Peyer's patch (tissue), 4 donors: ENCODE results near the gene HPSE. TPM values are rescaled to one million over a fixed set of nuclear protein-coding genes. Genes with fewer than 3 reads are reported as not detected.

Experiments used
- DNase-seq, 3 donors: peaks; one replicate each; pipeline ENCODE4 v3.0.0-alpha.2; 2017 to 2019
- H3K27ac ChIP-seq, 4 donors: fragments of 200-600 bp; sonication (generic); one replicate each; pipeline ENCODE4 v1.5.1; 2016 to 2019
- H3K27me3 ChIP-seq, 2 donors: fragments of 200-600 bp; sonication (generic); one replicate each; pipeline ENCODE4 v1.5.1; 2019
- H3K36me3 ChIP-seq, 3 donors: fragments of 200-600 bp; sonication (generic); one replicate each; pipeline ENCODE4 v1.5.1; 2016 to 2019
- H3K4me1 ChIP-seq, 4 donors: fragments of 200-600 bp; sonication (generic); one replicate each; pipeline ENCODE4 v1.5.1; 2016 to 2019
- H3K4me3 ChIP-seq, 4 donors: fragments of 200-600 bp; sonication (generic); 1 replicate in 3 of 4; 2 replicates in 1 of 4; pipeline ENCODE4 v1.5.1; 2016 to 2019; ENCODE audit warnings: mild to moderate bottlenecking in 1 of 4
- H3K9me3 ChIP-seq, 4 donors: fragments of 200-600 bp; sonication (generic); one replicate each; pipeline ENCODE4 v1.5.1; 2016 to 2019; ENCODE audit warnings: mild to moderate bottlenecking in 1 of 4
- CTCF ChIP-seq, 6 experiments: fragments of 450-650 bp in 4 of 6; fragments of 200-600 bp in 2 of 6; sonication (generic) in 1 of 6; IDR thresholded peaks; one replicate each; pipeline ENCODE4 v1.5.1; 2017 to 2019; ENCODE audit warnings: antibody characterized with exemption in 6 of 6, mild to moderate bottlenecking in 3 of 6, moderate library complexity in 1 of 6
- POLR2A ChIP-seq, 2 donors: fragments of 450-650 bp; IDR thresholded peaks; one replicate each; pipeline ENCODE4 v1.5.1; 2017; ENCODE audit warnings: antibody characterized with exemption in 2 of 2, mild to moderate bottlenecking in 2 of 2, moderate library complexity in 2 of 2
- total RNA-seq, 4 donors: library from RNA; depleted of rRNA; stranded (reverse); fragments of >200 nt; gene quantifications; one replicate each; pipeline ENCODE4 v1.1.0, GENCODE V29; 2016

The HPSE gene
- total RNA-seq, 4 donors from 2014 or later: 0.83 to 3.9 (median 2.3) TPM

GRCh38 chr4:83371936-83372335, 37.3 kb upstream of the HPSE start:
- Histone ChIP-seq H3K9me3 (no peaks in the 10 kb centered on the region), H3K27me3 (no peaks in the 10 kb centered on the region), H3K27ac (no peak overlapping the region), H3K4me1 (no peaks in the 10 kb centered on the region), H3K36me3 (no peaks in the 10 kb centered on the region), H3K4me3 (no peak overlapping the region)
- TF ChIP-seq POLR2A (IDR thresholded peaks at IDR 0.05) (no peak), CTCF (IDR thresholded peaks at IDR 0.05) (no peak)
- no peak for DNase-seq

DNA sequence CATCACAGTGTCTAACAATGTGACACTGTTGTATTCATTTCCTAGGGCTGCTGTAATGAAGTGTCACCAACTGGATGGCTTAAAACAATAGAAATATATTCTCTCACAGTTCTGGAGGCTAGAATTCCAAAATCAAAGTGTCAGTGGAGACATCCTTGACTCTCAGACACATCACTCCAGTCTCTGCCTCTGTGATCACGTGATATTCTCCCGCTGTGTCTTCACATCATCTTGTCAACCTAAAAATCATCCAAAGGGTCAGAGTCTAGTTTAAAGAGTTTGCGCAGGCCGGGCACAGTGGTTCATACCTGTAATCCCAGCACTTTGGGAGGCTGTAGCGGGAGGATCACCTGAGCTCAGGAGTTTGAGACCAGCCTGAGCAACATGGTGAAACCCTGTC, 36.6 kb upstream of the HPSE start:
- TF ChIP-seq CTCF (IDR thresholded peaks at IDR 0.05): no peak
- Histone ChIP-seq H3K4me3 (no peak overlapping the region), H3K27ac (no peak overlapping the region), H3K27me3 (no peaks in the 10 kb centered on the region), H3K36me3 (no peaks in the 10 kb centered on the region), H3K9me3 (no peaks in the 10 kb centered on the region), H3K4me1 (no peaks in the 10 kb centered on the region)
- no peak for DNase-seq

- no peak for TF ChIP-seq CTCF (IDR thresholded peaks at IDR 0.05)
- TF ChIP-seq POLR2A (IDR thresholded peaks at IDR 0.05): no peak
- no peak overlapping the region for H3K27ac ChIP-seq
- H3K9me3 ChIP-seq: no peaks in the 10 kb centered on the region
- H3K4me1 ChIP-seq: no peaks in the 10 kb centered on the region
- DNase-seq: no peak
- no peaks in the 10 kb centered on the region for H3K27me3 ChIP-seq
- H3K4me3 ChIP-seq: no peak overlapping the region
- no peaks in the 10 kb centered on the region for H3K36me3 ChIP-seq
Measured at GRCh38 chr4:83370640-83370906, 35.9 kb upstream of the HPSE start.

GRCh38 chr4:83369831-83370639, 35.4 kb upstream of the HPSE start:
- Histone ChIP-seq H3K27ac (no peak overlapping the region), H3K4me3 (no peak overlapping the region), H3K9me3 (no peaks in the 10 kb centered on the region), H3K4me1 (no peaks in the 10 kb centered on the region), H3K27me3 (no peaks in the 10 kb centered on the region), H3K36me3 (no peaks in the 10 kb centered on the region)
- no peak for DNase-seq
- TF ChIP-seq CTCF (IDR thresholded peaks at IDR 0.05): no peak
- TF ChIP-seq POLR2A (IDR thresholded peaks at IDR 0.05): no peak

DNA sequence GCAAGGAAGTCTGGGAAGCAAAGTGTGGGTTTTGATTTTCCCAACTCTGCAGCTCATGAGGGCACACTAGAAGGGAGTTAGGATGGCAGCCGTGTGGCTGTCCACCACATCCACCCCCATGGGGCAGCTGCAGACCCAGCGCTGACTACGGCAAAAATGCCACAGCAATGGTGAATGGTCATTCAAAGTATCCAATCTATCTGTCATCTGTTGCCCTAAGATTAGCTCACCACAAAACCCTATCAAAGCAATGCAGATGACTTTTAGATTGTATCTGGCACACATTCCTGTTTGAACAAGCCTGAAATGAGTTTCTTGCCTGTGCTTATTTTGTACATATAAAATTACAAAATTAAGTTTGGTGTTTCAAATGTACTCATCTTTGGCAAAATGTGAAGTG, 29.7 kb upstream of the HPSE start:
- no peak overlapping the region for H3K4me3 ChIP-seq
- no peaks in the 10 kb centered on the region for H3K36me3 ChIP-seq
- peaks cover 0 to 5% (median 0%) of the 10 kb centered on the region in 4 donors for H3K4me1 ChIP-seq
- H3K27ac ChIP-seq: no peak overlapping the region
- DNase-seq: no peak
- no peaks in the 10 kb centered on the region for H3K9me3 ChIP-seq
- H3K27me3 ChIP-seq: no peaks in the 10 kb centered on the region
- TF ChIP-seq POLR2A (IDR thresholded peaks at IDR 0.05) (no peak), CTCF (IDR thresholded peaks at IDR 0.05) (no peak)
